Measurements from ENCODE around the gene NKX2-2.
"Not testable (repeated sequence)": the region's sequence is repeated elsewhere in the genome, so short reads cannot be mapped to it uniquely, and the experiment has no call there.

Gene NKX2-2

GRCh38 chr20:21508230-21509078, 5.4 kb downstream of the NKX2-2 start:
- DNase-seq, result no peak

GRCh38 chr20:21507400-21508229, 6.2 kb downstream of the NKX2-2 start:
- no peak for DNase-seq

GRCh38 chr20:21505810-21506530, 7.9 kb downstream of the NKX2-2 start:
- peak; percentile 67 for DNase-seq

GRCh38 chr20:21505161-21505809, 8.6 kb downstream of the NKX2-2 start:
- peak; percentile 75 for DNase-seq

- no peak for DNase-seq
Measured at GRCh38 chr20:21504323-21504722, 9.5 kb downstream of the NKX2-2 start.

- no peak for DNase-seq
Measured at GRCh38 chr20:21503345-21503744, 10.5 kb downstream of the NKX2-2 start.

GRCh38 chr20:21501184-21501583, 12.7 kb downstream of the NKX2-2 start:
- DNase-seq, result no peak

- no peak for DNase-seq
Measured at GRCh38 chr20:21500599-21500998, 13.3 kb downstream of the NKX2-2 start.

GRCh38 chr20:21499641-21500040, 14.2 kb downstream of the NKX2-2 start:
- no peak for DNase-seq

GRCh38 chr20:21498635-21499034, 15.2 kb downstream of the NKX2-2 start:
- DNase-seq, result no peak

GRCh38 chr20:21498195-21498594, 15.7 kb downstream of the NKX2-2 start:
- DNase-seq, result no peak

GRCh38 chr20:21496452-21496851, 17.4 kb downstream of the NKX2-2 start:
- DNase-seq, result no peak

- no peak for DNase-seq
Measured at GRCh38 chr20:21493049-21493448, 20.8 kb downstream of the NKX2-2 start.

GRCh38 chr20:21490105-21490504, 23.8 kb downstream of the NKX2-2 start:
- DNase-seq, result no peak

GRCh38 chr20:21480144-21480543, 33.7 kb downstream of the NKX2-2 start:
- not testable (repeated sequence) for DNase-seq

- DNase-seq, result no peak
Measured at GRCh38 chr20:21465799-21466198, 48.1 kb downstream of the NKX2-2 start.

- DNase-seq, result no peak
Measured at GRCh38 chr20:21464916-21465315, 48.9 kb downstream of the NKX2-2 start.
